ENCODE data around the gene SNHG17.
"Not testable (repeated sequence)": the region's sequence is repeated elsewhere in the genome, so short reads cannot be mapped to it uniquely, and the experiment has no call there.

Gene SNHG17

DNA sequence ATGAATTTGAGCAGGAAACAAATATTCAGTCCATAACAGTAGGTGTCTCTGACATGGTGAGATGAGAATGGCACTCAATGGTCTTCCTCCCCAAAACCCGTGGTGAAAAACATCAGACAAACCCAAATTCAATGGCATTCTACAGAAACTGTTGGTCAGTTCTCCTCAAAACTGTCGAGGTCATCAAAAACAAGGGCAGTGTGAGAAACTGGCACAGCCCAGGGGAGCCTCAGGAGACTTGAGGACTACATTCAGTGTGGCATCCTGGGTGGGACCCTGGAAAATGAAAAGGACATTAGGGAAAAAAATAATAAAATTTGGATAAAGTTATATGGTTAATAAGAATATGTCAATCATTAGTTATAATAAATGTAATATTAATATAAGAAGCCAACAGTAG is 48.3 kb downstream of the SNHG17 start:
- FAIRE-seq (no peak), DNase-seq (ENCODE audit: insufficient read length, low spot score) (no peak)
- TF ChIP-seq, protein P1, sequence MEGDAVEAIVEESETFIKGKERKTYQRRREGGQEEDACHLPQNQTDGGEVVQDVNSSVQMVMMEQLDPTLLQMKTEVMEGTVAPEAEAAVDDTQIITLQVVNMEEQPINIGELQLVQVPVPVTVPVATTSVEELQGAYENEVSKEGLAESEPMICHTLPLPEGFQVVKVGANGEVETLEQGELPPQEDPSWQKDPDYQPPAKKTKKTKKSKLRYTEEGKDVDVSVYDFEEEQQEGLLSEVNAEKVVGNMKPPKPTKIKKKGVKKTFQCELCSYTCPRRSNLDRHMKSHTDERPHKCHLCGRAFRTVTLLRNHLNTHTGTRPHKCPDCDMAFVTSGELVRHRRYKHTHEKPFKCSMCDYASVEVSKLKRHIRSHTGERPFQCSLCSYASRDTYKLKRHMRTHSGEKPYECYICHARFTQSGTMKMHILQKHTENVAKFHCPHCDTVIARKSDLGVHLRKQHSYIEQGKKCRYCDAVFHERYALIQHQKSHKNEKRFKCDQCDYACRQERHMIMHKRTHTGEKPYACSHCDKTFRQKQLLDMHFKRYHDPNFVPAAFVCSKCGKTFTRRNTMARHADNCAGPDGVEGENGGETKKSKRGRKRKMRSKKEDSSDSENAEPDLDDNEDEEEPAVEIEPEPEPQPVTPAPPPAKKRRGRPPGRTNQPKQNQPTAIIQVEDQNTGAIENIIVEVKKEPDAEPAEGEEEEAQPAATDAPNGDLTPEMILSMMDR (IDR thresholded peaks at IDR 0.05; ENCODE audit: insufficient read depth, missing control alignments) = no peak

DNA sequence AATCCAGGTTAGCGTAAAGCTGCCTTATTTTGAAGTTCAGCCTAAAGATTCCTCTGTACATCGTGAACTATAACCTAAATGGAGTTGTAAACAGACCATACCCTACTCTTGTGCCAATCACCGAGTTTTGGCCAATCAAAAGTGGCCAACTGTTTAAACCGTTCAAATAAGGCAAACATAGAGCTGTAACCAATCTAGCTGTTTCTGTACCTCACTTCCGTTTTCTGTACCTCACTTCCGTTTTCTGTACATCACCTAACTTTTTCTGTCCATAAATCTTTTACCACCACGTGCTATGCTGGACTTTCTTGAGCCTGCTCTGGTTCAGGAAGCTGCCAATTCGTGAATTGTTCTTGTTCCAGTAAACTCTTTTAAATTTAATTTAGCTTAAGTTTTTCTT is 49.1 kb downstream of the SNHG17 start:
- DNase-seq (ENCODE audit: insufficient read length, low spot score) (no peak), FAIRE-seq (no peak)
- TF ChIP-seq, protein P1 (IDR thresholded peaks at IDR 0.05; ENCODE audit: insufficient read depth, missing control alignments) = no peak

DNA sequence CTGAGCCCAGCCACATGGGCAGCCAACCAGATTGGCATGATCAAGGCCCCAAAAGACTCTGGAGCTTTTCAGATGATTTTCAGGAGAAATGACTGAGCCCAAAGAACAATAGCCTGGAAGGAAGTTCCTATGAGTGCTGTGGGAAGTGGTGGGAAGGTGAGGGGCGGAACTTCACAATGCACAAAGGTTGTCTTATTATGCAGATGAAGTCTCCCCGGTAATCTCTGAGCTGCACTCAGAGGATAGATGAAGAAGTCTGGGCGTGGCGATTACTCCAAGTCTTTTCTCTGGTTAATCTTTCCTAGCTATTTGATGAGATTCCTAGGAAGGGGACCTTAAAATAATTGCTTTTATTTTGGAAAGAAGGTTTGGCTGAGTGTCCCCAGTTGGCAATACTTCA is 52.0 kb downstream of the SNHG17 start:
- DNase-seq (ENCODE audit: insufficient read length, low spot score) = no peak
- TF ChIP-seq, protein P1 (IDR thresholded peaks at IDR 0.05; ENCODE audit: insufficient read depth, missing control alignments) = no peak
- FAIRE-seq = no peak

DNA sequence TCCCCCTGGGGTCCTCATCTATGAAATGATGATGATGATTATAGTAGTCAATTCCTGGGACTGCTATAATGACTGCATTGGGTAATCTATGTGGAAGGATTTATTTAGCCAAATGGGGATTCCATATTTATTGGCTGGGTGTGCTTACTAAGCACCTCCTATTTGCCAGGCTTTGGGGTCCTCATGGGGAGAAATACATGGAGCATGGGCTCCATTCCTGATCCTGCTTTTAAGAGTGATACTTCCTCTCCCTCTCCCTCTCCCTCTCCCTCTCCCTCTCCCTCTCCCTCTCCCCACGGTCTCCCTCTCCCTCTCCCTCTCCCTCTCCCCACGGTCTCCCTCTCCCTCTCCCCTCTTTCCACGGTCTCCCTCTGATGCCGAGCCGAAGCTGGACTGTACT is 57.3 kb downstream of the SNHG17 start:
- FAIRE-seq; DNase-seq (ENCODE audit: insufficient read length, low spot score): not testable (repeated sequence)

DNA sequence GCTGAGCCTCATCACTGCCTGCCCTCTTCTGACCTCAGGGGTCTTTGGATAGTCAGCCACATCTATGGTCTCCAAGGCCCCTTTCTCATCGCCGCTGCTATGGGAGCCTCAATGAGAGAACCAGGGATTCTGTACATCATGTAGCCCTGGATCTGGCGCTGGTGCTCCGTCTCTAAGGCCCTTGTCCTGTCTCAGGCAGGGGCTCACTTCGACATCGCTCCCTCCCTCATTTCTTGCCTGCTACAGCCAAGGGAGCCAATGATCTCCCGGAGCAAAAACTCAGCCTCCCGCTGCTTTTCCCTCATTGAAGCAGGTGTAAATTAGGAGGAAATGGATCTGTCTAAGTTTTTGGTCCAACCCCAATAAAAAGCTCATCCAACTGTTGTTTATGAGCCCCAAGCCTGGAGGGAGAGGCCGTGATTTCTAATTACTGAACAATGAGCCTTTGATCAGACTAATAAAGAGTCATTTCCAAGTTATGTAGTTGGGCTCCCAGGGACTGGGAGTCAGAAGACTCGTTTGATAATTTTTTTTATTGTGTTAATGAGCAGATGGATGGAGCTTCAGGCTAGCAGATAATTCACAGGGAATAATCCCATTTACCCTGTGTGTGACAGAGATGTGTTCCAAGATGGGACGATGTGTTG is 58.0 kb downstream of the SNHG17 start:
- TF ChIP-seq, protein P1 (IDR thresholded peaks at IDR 0.05; ENCODE audit: insufficient read depth, missing control alignments) = no peak
- FAIRE-seq (no peak), DNase-seq (ENCODE audit: insufficient read length, low spot score) (no peak)

DNA sequence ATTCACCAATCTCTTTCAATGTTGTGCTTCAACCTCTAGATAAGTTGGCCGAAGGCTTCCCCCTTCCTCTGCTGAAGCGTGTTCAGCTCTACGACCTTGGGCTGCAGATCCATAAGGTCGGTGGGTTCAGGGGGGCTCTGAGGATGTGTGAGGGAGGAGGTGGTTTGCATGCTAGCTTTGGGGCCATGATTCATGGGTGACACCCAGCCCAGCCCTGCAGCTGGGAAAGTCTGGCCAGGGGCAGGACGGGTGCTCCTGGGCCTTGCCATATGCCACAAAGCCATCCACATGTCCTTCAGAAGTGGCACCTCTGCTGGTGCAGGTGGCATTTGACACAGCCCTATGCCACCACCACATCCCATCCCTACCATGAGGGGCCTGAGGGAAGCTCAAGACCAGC is 61.2 kb downstream of the SNHG17 start:
- no peak for DNase-seq (ENCODE audit: insufficient read length, low spot score)
- TF ChIP-seq, protein P1 (IDR thresholded peaks at IDR 0.05; ENCODE audit: insufficient read depth, missing control alignments) = no peak
- no peak for FAIRE-seq

DNA sequence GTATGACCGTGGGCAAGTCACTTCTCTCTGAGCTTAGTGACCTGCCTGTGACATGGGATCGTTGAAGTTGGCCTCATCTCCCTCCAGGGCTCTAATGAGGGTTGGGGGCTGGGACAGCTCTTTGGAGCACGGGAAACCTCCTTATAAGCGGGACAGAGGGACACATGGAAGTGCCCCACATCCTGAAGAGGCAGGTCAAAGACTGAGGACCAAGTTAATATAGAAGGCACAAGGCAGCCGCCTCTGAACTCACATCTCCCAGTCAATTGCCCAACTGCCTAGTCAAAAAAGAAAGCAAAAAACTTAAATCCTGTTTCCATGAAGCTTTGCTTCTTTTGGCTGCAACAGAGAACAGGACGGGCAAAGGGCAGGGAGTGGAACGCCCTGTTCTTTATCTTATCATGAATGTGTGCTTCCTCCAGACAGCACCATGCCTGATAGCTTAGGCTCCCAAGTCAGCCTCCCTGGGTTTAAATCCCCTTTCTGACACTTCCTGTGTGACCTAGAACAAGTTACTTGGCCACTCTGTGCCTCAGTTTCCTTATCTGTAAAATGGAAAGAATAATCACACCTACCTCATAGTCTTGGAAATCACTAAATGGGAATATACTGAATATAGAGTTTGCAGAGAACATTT is 61.8 kb downstream of the SNHG17 start:
- DNase-seq (ENCODE audit: insufficient read length, low spot score) (no peak), FAIRE-seq (no peak)
- TF ChIP-seq, protein P1 (IDR thresholded peaks at IDR 0.05; ENCODE audit: insufficient read depth, missing control alignments) = no peak
